Measurements from ENCODE around the gene B4GALNT3.
A peak's percentile ranks its signal among the peaks of the same experiment; 100 is the strongest.

The B4GALNT3 gene

DNA sequence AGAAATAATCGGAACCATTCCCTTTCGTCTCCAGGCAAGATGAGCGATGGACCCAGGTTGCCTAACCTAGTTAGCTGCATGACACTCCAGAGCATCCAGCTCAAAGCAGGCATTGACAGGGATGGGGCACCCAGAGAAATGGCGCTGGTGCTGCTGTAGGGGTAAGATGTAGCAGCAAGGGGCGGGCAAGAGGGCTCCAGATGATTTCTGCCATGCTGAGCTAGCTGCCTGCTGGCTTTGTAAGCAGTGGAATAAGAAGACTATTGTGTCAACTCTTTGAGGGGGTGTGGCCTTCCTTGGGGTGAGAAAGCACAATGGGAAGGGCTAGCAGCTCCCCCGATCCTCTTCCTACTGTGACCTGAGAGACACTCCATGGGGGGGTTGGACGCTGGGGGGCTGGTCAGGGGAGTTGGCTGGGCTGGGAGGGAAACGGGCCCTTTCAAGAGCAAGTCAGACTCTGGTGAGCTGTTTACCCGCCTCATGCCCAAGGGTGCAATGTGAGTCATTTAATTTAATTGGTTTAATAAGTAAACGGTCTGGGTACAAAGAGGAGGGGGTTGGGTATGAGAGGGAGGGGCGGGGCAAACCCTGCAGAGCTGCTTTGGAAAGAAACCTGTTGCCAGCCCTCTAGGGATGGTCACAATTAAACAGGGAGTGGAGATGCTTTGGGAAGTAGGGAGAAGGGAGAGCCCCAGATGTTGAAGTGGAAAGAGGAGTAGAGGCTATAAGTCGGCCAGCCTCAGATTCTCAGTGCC is 50.5 kb downstream of the B4GALNT3 start:
- no peak for DNase-seq

- no peak for DNase-seq
These were observed 53.2 kb downstream of the B4GALNT3 start for GRCh38 chr12:512933-513332.

GRCh38 chr12:513446-513845 is 53.7 kb downstream of the B4GALNT3 start:
- no peak for DNase-seq

DNA sequence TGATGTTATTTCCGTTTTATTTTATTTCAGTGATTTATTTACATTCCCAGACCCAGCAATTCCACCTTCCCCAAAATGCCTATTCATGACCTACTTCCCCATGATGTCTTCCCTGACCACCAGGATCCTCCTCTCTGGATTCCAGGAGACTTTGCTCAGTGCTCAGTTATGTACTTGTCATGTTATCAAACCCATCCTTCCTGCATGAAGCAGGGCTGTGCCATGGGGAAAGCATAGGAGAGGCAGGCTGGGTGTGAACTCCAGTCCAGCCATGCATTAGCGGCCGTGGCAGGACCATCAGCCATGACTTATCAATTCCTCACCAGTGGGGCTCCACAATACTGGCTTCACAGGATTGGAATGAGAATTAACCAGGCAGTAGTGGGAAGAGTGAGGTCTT is 57.8 kb downstream of the B4GALNT3 start:
- DNase-seq: no peak

GRCh38 chr12:520119-520518 is 60.4 kb downstream of the B4GALNT3 start:
- DNase-seq: no peak

- no peak for DNase-seq
These were observed 63.1 kb downstream of the B4GALNT3 start for GRCh38 chr12:522692-523378.

GRCh38 chr12:524167-524951 is 64.6 kb downstream of the B4GALNT3 start:
- DNase-seq: no peak

DNA sequence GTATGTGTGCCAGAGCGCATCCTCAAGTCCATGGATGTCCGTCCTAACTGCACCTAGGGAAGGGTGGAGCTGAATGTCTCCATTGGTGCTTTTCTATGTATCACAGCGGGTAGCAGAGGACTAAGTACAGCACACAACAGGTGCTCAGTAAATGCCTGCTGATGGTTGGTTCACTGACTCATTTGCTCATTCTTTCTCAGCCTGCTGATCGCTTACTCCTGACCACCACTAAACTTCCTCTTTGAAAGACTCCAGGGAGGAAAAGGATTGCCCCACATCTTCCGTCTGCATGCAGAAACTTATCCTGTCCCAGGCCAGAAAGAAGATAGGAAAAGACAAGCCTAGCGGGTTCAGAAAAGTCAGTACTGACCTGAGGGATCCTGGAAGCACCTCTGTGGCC is 66.3 kb downstream of the B4GALNT3 start:
- DNase-seq: no peak

GRCh38 chr12:527241-527640 is 67.5 kb downstream of the B4GALNT3 start:
- no peak for DNase-seq

DNA sequence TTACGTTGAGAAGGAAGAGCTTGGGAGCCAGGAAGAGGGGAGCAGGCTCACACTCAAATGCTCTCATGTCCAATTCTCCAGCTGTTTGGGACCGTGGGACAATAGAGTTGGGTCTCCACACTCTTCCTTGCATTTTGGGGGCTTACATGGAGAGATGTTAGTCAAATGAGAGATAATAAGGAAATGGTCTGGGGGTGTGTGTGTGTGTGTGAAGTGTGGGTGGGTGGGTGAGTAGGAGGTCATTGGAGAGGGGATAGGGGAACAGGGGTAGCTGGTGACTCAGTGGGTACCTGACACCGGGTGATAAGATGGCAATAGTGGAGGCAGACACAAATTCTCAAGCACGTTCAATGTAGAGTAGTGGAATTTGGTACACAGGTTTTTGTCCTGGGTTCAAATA is 68.0 kb downstream of the B4GALNT3 start:
- no peak for DNase-seq

DNA sequence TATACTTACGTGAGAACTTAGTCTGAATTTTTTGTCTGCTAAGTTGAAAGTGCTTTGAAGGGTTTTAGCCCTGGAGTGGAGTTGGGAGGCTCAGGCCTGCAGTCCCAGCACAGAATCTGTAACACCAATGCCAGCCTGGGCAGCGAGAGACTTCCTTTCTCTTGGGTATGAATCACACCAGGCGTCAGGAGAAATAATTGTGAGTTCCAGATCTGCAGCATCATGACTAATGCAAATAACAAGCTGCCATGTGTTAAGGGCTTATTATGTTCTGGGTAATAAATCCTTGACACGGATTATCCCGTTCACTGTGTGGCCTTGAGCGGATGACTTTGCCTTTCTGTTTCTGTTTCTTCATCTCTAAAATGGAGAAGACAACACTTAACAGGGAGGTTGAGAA is 70.6 kb downstream of the B4GALNT3 start:
- no peak for DNase-seq

DNA sequence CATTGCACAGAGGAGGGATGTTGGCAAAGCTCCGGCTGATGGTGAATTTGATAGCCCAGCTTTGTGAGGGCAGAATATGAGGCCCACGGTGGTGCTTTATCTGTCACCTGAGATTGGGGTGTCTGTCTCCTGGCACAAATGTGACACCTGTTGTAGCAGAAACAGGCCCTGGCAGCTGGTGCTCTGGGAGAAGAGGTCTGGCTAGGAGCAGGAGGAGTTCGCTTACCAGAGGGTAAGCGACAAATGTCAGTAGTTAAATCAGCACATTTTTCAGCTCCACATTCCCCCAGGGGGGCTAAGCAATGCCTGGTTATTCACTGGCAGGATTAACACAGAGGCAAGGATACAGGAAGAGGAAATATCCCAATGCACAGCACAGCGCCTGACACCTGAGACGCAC is 71.1 kb downstream of the B4GALNT3 start:
- DNase-seq: no peak

GRCh38 chr12:531951-532585 is 72.3 kb downstream of the B4GALNT3 start:
- DNase-seq: no peak

DNA sequence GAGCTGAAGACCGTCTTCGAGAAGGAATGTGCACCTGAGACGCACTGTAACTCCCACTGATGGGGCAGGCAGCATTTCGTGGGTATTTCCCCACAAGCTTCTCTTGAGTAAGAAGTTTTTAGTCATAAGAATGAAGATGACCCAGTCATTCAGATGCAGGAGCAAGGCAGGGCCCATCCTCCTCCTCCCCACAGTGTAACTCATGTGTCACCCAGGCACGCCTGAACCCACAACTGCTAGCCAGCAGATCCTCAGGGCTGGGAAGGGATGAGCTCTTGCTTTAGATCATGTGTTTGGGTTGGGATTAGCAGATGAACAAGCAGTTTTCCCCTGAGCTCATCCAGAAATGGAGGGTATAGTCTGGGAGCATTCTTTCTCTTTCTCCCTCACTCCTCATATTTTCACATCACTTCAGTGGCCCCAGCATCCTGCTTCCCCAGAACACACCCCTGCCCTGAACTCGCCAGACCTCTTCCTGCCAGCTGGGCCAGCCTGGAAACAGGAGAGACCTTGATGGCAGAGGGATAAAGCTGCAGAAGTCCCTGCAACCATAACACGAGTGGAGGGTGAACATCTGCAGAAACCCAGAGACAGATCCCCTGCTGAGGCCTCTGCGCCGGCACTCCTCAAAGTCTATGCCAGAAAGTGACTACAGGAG is 73.3 kb downstream of the B4GALNT3 start:
- DNase-seq: no peak

- DNase-seq: no peak
These were observed 74.0 kb downstream of the B4GALNT3 start for GRCh38 chr12:533718-534117.

- DNase-seq: no peak
These were observed 74.5 kb downstream of the B4GALNT3 start for GRCh38 chr12:534216-534615.

DNA sequence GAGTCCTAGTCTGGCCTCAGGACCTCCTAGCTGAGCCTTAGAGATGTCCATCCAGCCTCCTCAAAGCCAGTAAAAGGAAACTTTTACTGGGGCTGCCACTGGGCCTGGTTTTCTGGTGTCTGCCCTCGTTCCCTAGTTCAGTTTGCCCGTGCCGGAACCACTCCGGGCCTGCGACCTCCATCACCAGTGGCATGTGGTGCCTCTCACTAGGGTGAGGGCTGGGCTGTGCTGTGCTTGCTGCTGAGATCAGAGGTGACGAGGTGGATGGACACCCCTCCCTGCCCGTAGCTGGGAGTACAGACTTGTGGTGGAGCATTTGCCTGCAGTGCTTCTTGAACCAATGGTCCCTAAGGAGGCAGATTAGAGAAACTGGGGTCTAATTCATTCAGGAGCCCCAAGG is 75.7 kb downstream of the B4GALNT3 start:
- no peak for DNase-seq

DNA sequence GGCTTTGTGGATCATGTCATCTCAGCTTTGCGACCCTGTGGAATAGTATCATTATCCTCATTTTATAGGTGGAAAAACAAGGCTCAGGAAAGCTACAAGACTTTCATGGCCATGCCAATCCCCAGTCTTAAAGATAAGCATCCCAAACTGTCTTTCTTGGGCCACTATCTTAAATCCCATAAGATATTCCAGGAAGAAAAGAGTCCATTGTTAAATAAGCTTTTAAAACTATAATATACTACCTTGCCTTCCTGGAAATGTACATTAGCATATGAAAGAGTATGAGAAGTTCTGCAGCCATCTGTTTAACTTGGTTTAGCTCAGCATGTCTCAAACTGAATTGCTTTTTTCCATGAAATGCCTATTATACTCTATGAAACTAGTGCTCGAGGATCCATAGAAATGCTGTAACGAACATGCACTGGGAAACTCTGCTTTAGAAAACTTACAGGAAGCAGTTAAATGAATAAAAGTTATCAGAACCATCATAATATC is 77.1 kb downstream of the B4GALNT3 start:
- no peak for DNase-seq

- DNase-seq: no peak
These were observed 78.0 kb downstream of the B4GALNT3 start for GRCh38 chr12:537772-538171.

GRCh38 chr12:538731-539539 is 79.2 kb downstream of the B4GALNT3 start:
- peak; percentile 43 to 44 for DNase-seq

GRCh38 chr12:539540-540310 is 80.0 kb downstream of the B4GALNT3 start:
- no peak for DNase-seq

All from activated CD4-positive, alpha-beta T cell treated with anti-CD3 and anti-CD28 coated beads for 4 hours (primary cell).